ENCODE data around the gene FAM193A. TPM values are rescaled to one million over a fixed set of nuclear protein-coding genes. Genes with fewer than 3 reads are reported as not detected.
"Not testable (repeated sequence)": the region's sequence is repeated elsewhere in the genome, so short reads cannot be mapped to it uniquely, and the experiment has no call there.

Gene FAM193A
- total RNA-seq, 1 donor from 2014 or later, result 26.1 TPM

GRCh38 chr4:2767046-2767704 lies 230.7 kb downstream of the FAM193A start:
- intact Hi-C loops (cut with DNase I), result no loop called here
- peak; percentile 19 for DNase-seq
- H3K9me3 ChIP-seq, result no peaks in the 10 kb centered on the region
- peaks cover 22% of the 10 kb centered on the region for H3K4me1 ChIP-seq
- no peak overlapping the region for H3K27ac ChIP-seq
- no peaks in the 10 kb centered on the region for H3K36me3 ChIP-seq
- no peak overlapping the region for H3K4me3 ChIP-seq
- TF ChIP-seq CTCF (IDR thresholded peaks at IDR 0.05), result no peak
- no peak for ATAC-seq
- H3K27me3 ChIP-seq (ENCODE audit: low read depth), result no peaks in the 10 kb centered on the region

- H3K4me3 ChIP-seq, result no peak overlapping the region
- no peak for ATAC-seq
- H3K36me3 ChIP-seq, result no peaks in the 10 kb centered on the region
- H3K9me3 ChIP-seq, result no peaks in the 10 kb centered on the region
- peaks cover 22% of the 10 kb centered on the region for H3K4me1 ChIP-seq
- intact Hi-C loops (cut with DNase I), result no loop called here
- DNase-seq, result peak; percentile 44
- TF ChIP-seq CTCF (IDR thresholded peaks at IDR 0.05), result no peak
- H3K27ac ChIP-seq, result no peak overlapping the region
- no peaks in the 10 kb centered on the region for H3K27me3 ChIP-seq (ENCODE audit: low read depth)
Observed at GRCh38 chr4:2767705-2768074, 231.2 kb downstream of the FAM193A start.

- Histone ChIP-seq H3K27me3 (ENCODE audit: low read depth) (no peaks in the 10 kb centered on the region), H3K36me3 (no peaks in the 10 kb centered on the region), H3K9me3 (no peaks in the 10 kb centered on the region), H3K4me3 (no peak overlapping the region), H3K27ac (no peak overlapping the region), H3K4me1 (peaks cover 22% of the 10 kb centered on the region)
- DNase-seq (peak; percentile 21), ATAC-seq (no peak)
- intact Hi-C loops (cut with DNase I), result no loop called here
- TF ChIP-seq CTCF (IDR thresholded peaks at IDR 0.05), result no peak
Observed at GRCh38 chr4:2768124-2768523, 231.7 kb downstream of the FAM193A start.

GRCh38 chr4:2768921-2769336 lies 232.5 kb downstream of the FAM193A start:
- H3K9me3 ChIP-seq, result no peaks in the 10 kb centered on the region
- peaks cover 17% of the 10 kb centered on the region for H3K4me1 ChIP-seq
- H3K27ac ChIP-seq, result no peak overlapping the region
- no peak for TF ChIP-seq CTCF (IDR thresholded peaks at IDR 0.05)
- intact Hi-C loops (cut with DNase I), result no loop called here
- H3K36me3 ChIP-seq, result no peaks in the 10 kb centered on the region
- H3K4me3 ChIP-seq, result no peak overlapping the region
- peak; percentile 25 for DNase-seq
- no peak for ATAC-seq
- H3K27me3 ChIP-seq (ENCODE audit: low read depth), result no peaks in the 10 kb centered on the region

- DNase-seq (peak; percentile 2), ATAC-seq (no peak)
- Histone ChIP-seq H3K9me3 (no peaks in the 10 kb centered on the region), H3K27me3 (ENCODE audit: low read depth) (no peaks in the 10 kb centered on the region), H3K36me3 (no peaks in the 10 kb centered on the region), H3K4me1 (peaks cover 17% of the 10 kb centered on the region), H3K4me3 (no peak overlapping the region), H3K27ac (no peak overlapping the region)
- TF ChIP-seq CTCF (IDR thresholded peaks at IDR 0.05), result no peak
- intact Hi-C loops (cut with DNase I), result no loop called here
Observed at GRCh38 chr4:2771264-2771663, 234.8 kb downstream of the FAM193A start.

- ATAC-seq; H3K27ac ChIP-seq; H3K36me3 ChIP-seq; intact Hi-C loops (cut with DNase I); H3K27me3 ChIP-seq (ENCODE audit: low read depth); H3K4me3 ChIP-seq; H3K9me3 ChIP-seq; H3K4me1 ChIP-seq: not testable (repeated sequence)
- DNase-seq, result peak; percentile 4
Observed at GRCh38 chr4:2780643-2781042, 244.2 kb downstream of the FAM193A start.
